PC-3 (cell line): ENCODE measurements around the gene ALG9. TPM values are rescaled to one million over a fixed set of nuclear protein-coding genes. Genes with fewer than 3 reads are reported as not detected.
A peak's percentile ranks its signal among the peaks of the same experiment; 100 is the strongest.

Experiments
- ATAC-seq: fragments of 200-7000 bp; cut with Tn5 transposase; 2 replicates; pipeline ENCODE4 v1.9.1; 2020; ENCODE audit warnings: mild to moderate bottlenecking, moderate library complexity
- BruUV-seq: library from RNA; stranded (reverse); fragments of 400-500 nt; replicated peaks from 2 replicates; lab custom pipeline; 2021; lab: Mats Ljungman, UMichigan
- CTCF ChIA-PET: fragments of 300-600 bp; sonication (Branson Sonifier 250); formaldehyde crosslinking; loops from one replicate; lab custom pipeline; 2022; ENCODE audit warnings: antibody characterized with exemption; lab: Charles Lee
- POLR2A ChIA-PET: fragments of 300-600 bp; sonication (Branson Sonifier 250); formaldehyde crosslinking; loops from one replicate; lab custom pipeline; 2022; ENCODE audit warnings: antibody characterized with exemption; ENCODE audit not compliant: unreplicated experiment; lab: Charles Lee
- DNase-seq: peaks from one replicate; pipeline ENCODE4 v3.0.0-alpha.2; 2015
- H2AFZ ChIP-seq: fragments of 300-600 bp; sonication (generic); 2 replicates; pipeline ENCODE4 v1.6.0; 2016; ENCODE audit warnings: antibody characterized with exemption, low read length
- H3F3A ChIP-seq: fragments of 300-600 bp; sonication (generic); one replicate; pipeline ENCODE4 v1.6.0; 2017; ENCODE audit warnings: antibody characterized with exemption, low read length, control low read depth, mild to moderate bottlenecking; ENCODE audit not compliant: unreplicated experiment
- H3K27ac ChIP-seq: fragments of 300-600 bp; sonication (generic); 2 replicates; pipeline ENCODE4 v1.5.1; 2016; ENCODE audit warnings: mild to moderate bottlenecking, low read length
- H3K27me3 ChIP-seq: fragments of 300-600 bp; sonication (generic); 2 replicates; pipeline ENCODE4 v1.6.1; 2016; ENCODE audit warnings: low read length, mixed read lengths
- H3K36me3 ChIP-seq: fragments of 300-600 bp; sonication (generic); 2 replicates; pipeline ENCODE4 v1.6.1; 2016; ENCODE audit warnings: low read depth, mixed run types, low read length, mixed read lengths
- H3K4me1 ChIP-seq: fragments of 300-600 bp; sonication (generic); 2 replicates; pipeline ENCODE4 v1.5.1; 2016; ENCODE audit warnings: low read length; ENCODE audit not compliant: insufficient read depth
- H3K4me2 ChIP-seq: fragments of 300-600 bp; sonication (generic); 2 replicates; pipeline ENCODE4 v1.6.0; 2016; ENCODE audit warnings: low read length
- H3K4me3 ChIP-seq: fragments of 300-600 bp; sonication (generic); 2 replicates; pipeline ENCODE4 v1.5.1; 2016; ENCODE audit warnings: mild to moderate bottlenecking, low read length, mixed read lengths
- H3K79me2 ChIP-seq: fragments of 300-600 bp; sonication (generic); 2 replicates; pipeline ENCODE4 v1.6.1; 2017; ENCODE audit warnings: low read length, mixed read lengths
- H3K9ac ChIP-seq: fragments of 300-600 bp; sonication (generic); 2 replicates; pipeline ENCODE4 v1.6.0; 2016; ENCODE audit warnings: mild to moderate bottlenecking, low read length
- H3K9me2 ChIP-seq: fragments of 300-600 bp; sonication (generic); replicated peaks from 2 replicates; pipeline ENCODE4 v1.6.1; 2016; ENCODE audit warnings: mixed run types, low read length, mixed read lengths
- H3K9me3 ChIP-seq: fragments of 300-600 bp; sonication (generic); 2 replicates; pipeline ENCODE4 v1.6.1; 2016; ENCODE audit warnings: low read length, mixed read lengths
- H4K20me1 ChIP-seq: fragments of 300-600 bp; sonication (generic); 2 replicates; pipeline ENCODE4 v1.6.1; 2016; ENCODE audit warnings: low read length, mixed read lengths
- EZH2 ChIP-seq: fragments of 300-600 bp; sonication (generic); IDR thresholded peaks from one replicate; pipeline ENCODE4 v1.6.1; 2017; ENCODE audit warnings: antibody characterized with exemption, mild to moderate bottlenecking, low read length; ENCODE audit not compliant: unreplicated experiment
- EZH2phosphoT487 ChIP-seq: fragments of 300-600 bp; sonication (generic); IDR thresholded peaks from 2 replicates; pipeline ENCODE4 v1.6.1; 2018; ENCODE audit warnings: mild to moderate bottlenecking, antibody characterized with exemption, low read length, borderline replicate concordance
- intact Hi-C: fragments of 100-400 bp; cut with micrococcal nuclease; formaldehyde crosslinking; loops from 2 replicates; pipeline ENCODE4 v1.9.0; 2023
- total RNA-seq: library from RNA; depleted of rRNA; stranded (reverse); fragments of >200 nt; gene quantifications from 2 replicates; pipeline ENCODE4 v1.2.3, GENCODE V29; 2014
- TF ChIP-seq, protein P1 (sequence below): fragments of 300-600 bp; sonication (generic); conservative IDR thresholded peaks from 2 replicates; pipeline ENCODE4 v1.5.1; 2017; ENCODE audit warnings: antibody characterized with exemption, low read depth, mild to moderate bottlenecking, low read length

Gene ALG9
- total RNA-seq, 1 experiment from 2014 or later: 34.3 TPM

DNA sequence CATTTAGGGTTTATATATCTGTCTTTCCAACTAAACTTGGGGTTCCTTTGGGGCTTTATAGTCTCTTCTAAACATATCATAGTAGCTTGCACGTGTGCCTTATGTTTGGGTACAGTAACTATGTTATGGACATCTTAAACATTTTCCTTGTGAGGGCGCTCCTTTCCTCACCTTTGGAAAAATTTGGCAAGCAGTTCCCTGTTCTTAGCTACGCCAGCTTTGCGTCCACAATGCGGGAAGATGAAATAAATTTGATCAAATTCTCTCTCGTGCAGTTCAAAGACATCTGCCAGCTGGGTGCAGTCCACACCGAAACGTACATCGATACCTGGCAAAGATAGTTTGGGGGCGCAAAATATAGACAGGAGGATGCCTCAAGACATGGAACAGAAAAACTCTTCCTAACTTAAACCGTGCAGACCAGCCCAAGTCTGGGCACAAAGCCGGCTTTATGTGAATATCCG is 7.0 kb upstream of the ALG9 start:
- ChIA-PET POLR2A (interaction anchor here (1.0 kb wide), 1 partner anchor 48 kb away, joined by 4 read pairs; no protein-coding TSS in a partner anchor), CTCF (interaction anchor here (0.6 to 1.1 kb wide), 3 partner anchors 53 to 199 kb away, joined by 3 to 7 read pairs (median 4); no protein-coding TSS in a partner anchor)
- Histone ChIP-seq H2AFZ (peak overlapping the region; percentile 96), H3K9ac (peak overlapping the region; percentile 83), H3K4me1 (peaks cover 9% of the 10 kb centered on the region), H3K36me3 (no peaks in the 10 kb centered on the region), H3K4me3 (peak overlapping the region; percentile 80), H3K27ac (peak overlapping the region; percentile 79), H3K79me2 (no peaks in the 10 kb centered on the region), H3K4me2 (peak overlapping the region; percentile 92), H3K9me2 (no peaks in the 10 kb centered on the region), H3F3A (no peaks in the 10 kb centered on the region), H3K27me3 (no peaks in the 10 kb centered on the region), H3K9me3 (no peaks in the 10 kb centered on the region), H4K20me1 (no peaks in the 10 kb centered on the region)
- intact Hi-C loops: loop anchor here (1.0 to 5.0 kb wide), 4 partner anchors 104 to 278 kb away; partner anchors contain the start of genes NKAPD1, PIH1D2, SDHD and TIMM8B
- TF ChIP-seq EZH2phosphoT487: no peak
- no peak for TF ChIP-seq EZH2
- TF ChIP-seq, protein P1, sequence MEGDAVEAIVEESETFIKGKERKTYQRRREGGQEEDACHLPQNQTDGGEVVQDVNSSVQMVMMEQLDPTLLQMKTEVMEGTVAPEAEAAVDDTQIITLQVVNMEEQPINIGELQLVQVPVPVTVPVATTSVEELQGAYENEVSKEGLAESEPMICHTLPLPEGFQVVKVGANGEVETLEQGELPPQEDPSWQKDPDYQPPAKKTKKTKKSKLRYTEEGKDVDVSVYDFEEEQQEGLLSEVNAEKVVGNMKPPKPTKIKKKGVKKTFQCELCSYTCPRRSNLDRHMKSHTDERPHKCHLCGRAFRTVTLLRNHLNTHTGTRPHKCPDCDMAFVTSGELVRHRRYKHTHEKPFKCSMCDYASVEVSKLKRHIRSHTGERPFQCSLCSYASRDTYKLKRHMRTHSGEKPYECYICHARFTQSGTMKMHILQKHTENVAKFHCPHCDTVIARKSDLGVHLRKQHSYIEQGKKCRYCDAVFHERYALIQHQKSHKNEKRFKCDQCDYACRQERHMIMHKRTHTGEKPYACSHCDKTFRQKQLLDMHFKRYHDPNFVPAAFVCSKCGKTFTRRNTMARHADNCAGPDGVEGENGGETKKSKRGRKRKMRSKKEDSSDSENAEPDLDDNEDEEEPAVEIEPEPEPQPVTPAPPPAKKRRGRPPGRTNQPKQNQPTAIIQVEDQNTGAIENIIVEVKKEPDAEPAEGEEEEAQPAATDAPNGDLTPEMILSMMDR: no peak; the same call in 1 of the 2 replicates
- DNase-seq (peak; percentile 45), ATAC-seq (peak; percentile 25)
- TSS peak; percentile 75 for BruUV-seq

DNA sequence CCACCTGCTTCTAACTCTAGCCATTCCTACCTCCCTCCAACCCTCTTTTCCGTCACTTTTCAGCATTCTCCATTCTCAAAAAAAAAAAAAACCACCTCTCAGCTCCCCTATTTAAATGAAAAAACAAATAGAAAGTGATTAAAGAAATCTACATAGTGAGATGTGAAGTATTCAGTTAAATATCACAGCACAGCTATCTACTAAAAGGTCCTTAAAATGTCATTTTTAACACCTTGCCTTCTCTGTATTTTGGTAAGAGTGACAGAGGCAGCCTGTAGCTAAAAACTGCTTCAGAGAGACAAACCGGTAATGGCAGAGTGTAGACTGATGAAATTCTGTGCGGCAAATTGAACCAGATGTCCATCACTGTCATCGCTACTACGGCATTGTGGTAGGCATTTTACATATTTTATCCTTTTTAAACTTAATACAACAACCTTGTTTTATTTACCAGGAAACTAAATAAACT is 346 bp upstream of the ALG9 start:
- Histone ChIP-seq H3K4me1 (peaks cover 17% of the 10 kb centered on the region), H4K20me1 (no peaks in the 10 kb centered on the region), H3K4me2 (peak overlapping the region; percentile 95), H3F3A (no peaks in the 10 kb centered on the region), H3K79me2 (peaks cover 13% of the 10 kb centered on the region; the same call in 1 of the 2 replicates), H2AFZ (peak overlapping the region; percentile 99), H3K36me3 (peaks cover 15% of the 10 kb centered on the region; the same call in 1 of the 2 replicates), H3K27ac (no peak overlapping the region; the same call in 1 of the 2 replicates), H3K27me3 (no peaks in the 10 kb centered on the region), H3K9me3 (no peaks in the 10 kb centered on the region), H3K9ac (peak overlapping the region; percentile 91), H3K9me2 (no peaks in the 10 kb centered on the region), H3K4me3 (peak overlapping the region; percentile 91)
- intact Hi-C loops: no loop called here
- BruUV-seq: TSS peak; percentile 84
- TF ChIP-seq EZH2phosphoT487 (no peak), EZH2 (no peak)
- DNase-seq (no peak), ATAC-seq (no peak)
- CTCF ChIA-PET: interaction anchor here (0.6 to 1.6 kb wide), 4 partner anchors 25 to 81 kb away, joined by 4 to 7 read pairs (median 6); partner anchors contain the start of gene C11orf52
- POLR2A ChIA-PET: interaction anchor here (0.6 to 1.4 kb wide), 2 partner anchors 66 to 110 kb away, joined by 5 to 6 read pairs; no protein-coding TSS in a partner anchor

DNA sequence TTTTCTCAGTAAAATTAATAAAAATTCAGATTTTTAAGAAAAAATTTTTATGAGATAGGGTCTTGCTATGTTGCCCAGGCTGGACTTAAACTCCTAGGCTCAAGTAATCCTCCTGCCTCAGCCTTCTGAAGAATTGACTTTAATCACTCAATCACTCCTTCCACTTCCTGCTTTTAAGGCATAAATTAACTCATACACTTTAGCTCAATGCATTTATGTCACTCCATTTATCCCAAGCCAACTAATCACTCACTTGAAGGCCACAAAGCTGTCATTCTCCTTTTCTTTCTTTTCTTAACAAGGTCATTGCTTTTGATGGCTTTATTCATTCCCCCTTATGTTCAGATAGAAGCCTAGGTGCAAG is 877 bp downstream of the ALG9 start:
- intact Hi-C loops: no loop called here
- DNase-seq: no peak
- no peak overlapping the region for H3K27ac ChIP-seq
- no peaks in the 10 kb centered on the region for H4K20me1 ChIP-seq
- peak overlapping the region; percentile 99 for H2AFZ ChIP-seq
- POLR2A ChIA-PET: interaction anchor here (1.1 to 1.4 kb wide), 2 partner anchors 56 to 111 kb away, joined by 5 to 7 read pairs; no protein-coding TSS in a partner anchor
- H3K79me2 ChIP-seq: peaks cover 13% of the 10 kb centered on the region; the same call in 1 of the 2 replicates
- H3K9ac ChIP-seq: peak overlapping the region; percentile 91
- peak overlapping the region; percentile 95 for H3K4me2 ChIP-seq
- no peak; the same call in 1 of the 2 replicates for ATAC-seq
- TF ChIP-seq EZH2: no peak
- TF ChIP-seq EZH2phosphoT487: no peak
- TF ChIP-seq, protein P1: no peak
- H3K36me3 ChIP-seq: peaks cover 16% of the 10 kb centered on the region; the same call in 1 of the 2 replicates
- no peaks in the 10 kb centered on the region for H3F3A ChIP-seq
- no TSS peak for BruUV-seq
- H3K4me1 ChIP-seq: peaks cover 17% of the 10 kb centered on the region
- no peaks in the 10 kb centered on the region for H3K9me2 ChIP-seq
- CTCF ChIA-PET: interaction anchor here (0.5 to 1.6 kb wide), 7 partner anchors 11 to 106 kb away, joined by 4 to 13 read pairs (median 6); no protein-coding TSS in a partner anchor
- H3K4me3 ChIP-seq: peak overlapping the region; percentile 91
- H3K9me3 ChIP-seq: no peaks in the 10 kb centered on the region
- H3K27me3 ChIP-seq: no peaks in the 10 kb centered on the region
